T-helper 22 cell (primary cell): ENCODE results near the gene ULBP3.
"Not testable (repeated sequence)": the region's sequence is repeated elsewhere in the genome, so short reads cannot be mapped to it uniquely, and the experiment has no call there.

ENCODE experiments used
- DNase-seq: peaks from one replicate; pipeline ENCODE4 v3.0.0-alpha.2; 2020; ENCODE audit warnings: low read depth

Gene ULBP3

DNA sequence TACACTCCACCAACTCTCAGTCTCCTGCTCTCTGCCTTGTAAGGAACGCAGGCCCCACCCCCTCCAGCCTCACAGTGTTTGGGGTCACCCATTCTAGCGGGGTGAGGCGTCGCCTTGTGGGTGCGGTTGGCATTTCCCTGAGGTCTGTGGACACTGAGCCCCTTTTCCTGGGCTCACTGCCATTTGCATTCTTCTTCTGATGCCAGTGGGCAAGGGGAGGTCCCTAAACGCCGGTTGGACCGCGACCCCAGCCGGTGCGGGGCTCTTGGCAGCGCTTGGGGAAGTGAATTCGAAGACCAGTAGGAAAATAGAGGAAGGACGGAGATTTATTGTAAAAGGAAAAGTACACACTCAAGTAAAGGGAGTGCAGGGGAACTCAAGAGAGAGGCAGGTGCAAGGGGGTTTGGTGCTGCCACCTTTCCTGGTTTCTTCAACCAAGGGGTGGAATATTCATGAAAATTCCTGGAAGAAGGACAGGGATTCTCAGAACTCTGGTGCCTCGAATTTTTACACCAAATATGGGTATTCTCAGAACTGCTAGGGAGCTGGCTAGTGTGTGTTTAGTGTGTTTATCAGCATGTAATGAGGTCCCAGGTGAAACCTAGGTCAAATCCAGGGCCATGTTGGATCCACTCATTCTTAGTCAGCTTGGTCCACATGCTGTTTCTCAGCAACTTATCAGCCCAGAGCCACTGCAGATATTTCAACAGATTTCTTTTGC lies 53.5 kb downstream of the ULBP3 start:
- not testable (repeated sequence) for DNase-seq

DNA sequence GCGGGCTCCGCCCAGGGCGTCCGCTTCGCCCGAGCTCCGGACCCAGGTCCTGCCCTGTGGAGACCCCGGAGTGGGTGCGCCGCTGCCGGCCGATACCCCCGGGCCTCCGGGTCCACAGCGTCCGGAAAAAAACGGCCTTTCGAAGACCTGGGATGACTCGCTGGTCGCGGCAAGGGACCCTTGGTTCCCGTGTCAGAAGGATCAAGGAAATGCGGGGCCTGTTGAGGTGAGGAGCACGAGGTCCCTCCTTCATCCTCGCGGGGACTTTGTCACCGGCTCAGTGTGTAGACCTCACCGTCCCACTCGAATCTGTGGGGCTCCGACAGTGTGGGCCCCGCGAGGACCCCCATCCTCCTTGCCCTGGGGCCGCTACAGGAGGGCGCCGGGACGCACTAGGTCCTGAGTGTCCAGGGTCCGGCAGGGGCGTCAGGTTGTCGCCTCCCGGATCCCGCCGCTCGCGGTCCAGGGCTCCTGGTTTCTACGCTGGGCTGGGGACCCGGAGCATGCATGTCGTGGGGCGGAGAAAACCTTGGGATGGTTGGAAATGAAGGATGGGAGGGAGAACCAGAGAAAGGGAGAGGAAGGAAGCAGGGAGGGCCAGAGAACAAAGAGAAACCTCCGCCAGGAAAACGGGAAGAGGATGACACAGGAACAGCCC lies 54.2 kb downstream of the ULBP3 start:
- not testable (repeated sequence) for DNase-seq

DNA sequence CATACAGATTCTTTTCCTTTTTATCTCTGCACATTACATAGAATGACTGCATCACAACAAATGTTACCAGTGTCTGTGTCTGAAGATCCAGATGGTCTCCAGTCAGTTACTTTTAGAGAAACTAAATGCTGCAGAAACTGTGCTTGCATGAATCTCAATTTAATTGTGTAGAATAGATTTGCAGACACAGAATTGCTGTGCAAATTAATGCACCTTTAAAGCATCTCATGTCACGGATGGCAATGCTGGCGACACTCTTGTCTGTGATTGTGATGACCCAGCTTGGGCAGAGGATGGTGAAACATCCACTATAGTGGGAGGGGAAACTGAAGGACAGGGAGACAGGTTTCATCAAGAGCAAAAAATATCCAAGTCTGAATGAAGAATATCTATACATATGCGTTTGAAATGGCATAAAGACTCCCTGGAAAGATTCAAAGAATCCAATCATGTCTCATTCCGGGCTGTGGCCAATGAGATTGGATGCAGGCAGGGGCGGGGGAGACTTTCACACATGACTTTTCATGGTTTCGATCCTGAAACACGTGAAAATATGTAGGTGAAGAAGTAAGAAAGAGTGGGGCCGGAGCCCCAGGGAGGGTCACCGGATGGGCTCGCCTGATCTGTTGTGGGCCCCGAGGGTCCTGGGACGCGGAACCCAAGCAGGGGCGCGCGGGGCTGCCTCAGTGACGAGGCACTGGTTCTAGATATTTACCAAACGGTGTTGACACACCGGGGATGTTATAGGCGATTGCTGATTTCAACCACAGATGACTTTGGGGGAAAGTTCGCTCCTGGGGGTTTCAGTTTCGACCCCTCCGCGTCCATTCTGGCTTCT lies 54.9 kb downstream of the ULBP3 start:
- DNase-seq = not testable (repeated sequence)

DNA sequence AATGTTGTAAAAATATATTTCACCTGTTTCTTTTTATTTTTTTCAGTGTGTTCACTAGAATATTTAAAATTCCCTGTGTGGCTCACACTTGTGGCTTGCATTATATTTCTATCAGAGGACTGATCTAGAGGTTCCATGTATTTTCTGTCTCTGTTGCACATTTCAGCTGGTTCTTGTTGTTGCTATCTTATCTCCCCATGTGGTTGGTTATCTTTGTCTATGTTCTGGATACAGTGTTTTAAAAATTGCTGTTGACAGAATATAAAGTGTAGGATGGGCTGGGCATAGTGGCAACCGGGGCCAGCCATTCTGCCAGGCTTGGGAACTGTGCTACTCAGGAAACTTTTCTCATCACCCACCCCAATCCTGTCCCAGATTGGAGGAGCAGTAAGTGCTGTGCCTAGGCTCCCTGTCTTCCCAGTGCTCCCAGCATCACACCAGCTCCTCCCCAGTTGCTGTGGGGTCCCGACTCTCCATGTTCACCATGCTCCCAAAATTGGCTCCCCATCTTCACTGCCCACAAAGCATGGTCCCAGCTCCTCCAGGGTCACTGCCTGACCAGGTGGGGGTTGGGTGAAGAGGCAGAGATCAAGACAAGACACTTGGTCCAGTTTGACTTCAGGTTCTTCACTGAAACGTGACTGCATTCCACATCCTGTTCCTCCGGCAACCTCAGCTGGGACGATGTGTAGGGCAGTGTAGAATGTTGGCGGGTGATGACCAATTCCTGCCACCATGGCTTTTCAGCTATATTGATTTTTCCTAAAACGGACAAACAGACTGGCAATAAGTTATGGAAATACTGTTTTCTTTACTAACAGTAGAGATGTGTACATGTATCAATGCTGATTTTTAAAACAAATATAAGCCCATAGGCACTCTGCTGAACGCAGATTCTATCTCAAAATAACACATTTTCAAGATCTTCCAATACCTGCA lies 55.8 kb downstream of the ULBP3 start:
- not testable (repeated sequence) for DNase-seq
